ENCODE measurements around the gene ATF6. TPM values are rescaled to one million over a fixed set of nuclear protein-coding genes. Genes with fewer than 3 reads are reported as not detected.

The ATF6 gene
- total RNA-seq, 1 experiment from 2014 or later: 56.3 TPM

GRCh38 chr1:161994175-161994668 is 228.1 kb downstream of the ATF6 start:
- Mint-ChIP-seq H3K4me3 (ENCODE audit: unreplicated experiment) (no peak overlapping the region), H3K36me3 (ENCODE audit: insufficient read depth, unreplicated experiment) (no peaks in the 10 kb centered on the region), H3K4me1 (ENCODE audit: insufficient read depth, unreplicated experiment) (no peaks in the 10 kb centered on the region), H3K27ac (ENCODE audit: low read depth, unreplicated experiment) (no peak overlapping the region), H3K27me3 (ENCODE audit: insufficient read depth, unreplicated experiment) (peaks cover 4% of the 10 kb centered on the region), H3K9me3 (ENCODE audit: unreplicated experiment) (no peaks in the 10 kb centered on the region)
- intact Hi-C loops (cut with micrococcal nuclease): no loop called here
- DNase-seq (ENCODE audit: unreplicated experiment): no peak
- BruUV-seq (replicated peaks): no TSS peak
- ChIA-PET POLR2A (interaction anchor here (0.6 to 1.4 kb wide), 2 partner anchors 9 to 137 kb away, joined by 5 to 6 read pairs; no protein-coding TSS in a partner anchor), CTCF (interaction anchor here (1.0 to 1.2 kb wide), 4 partner anchors 30 to 202 kb away, joined by 3 to 7 read pairs (median 4); no protein-coding TSS in a partner anchor)
- no peak for TF ChIP-seq CTCF (IDR thresholded peaks at IDR 0.05; ENCODE audit: unreplicated experiment)

GRCh38 chr1:161997152-161997551 is 231.0 kb downstream of the ATF6 start:
- POLR2A ChIA-PET: interaction anchor here (0.6 kb wide), 1 partner anchor 729 kb away, joined by 3 read pairs; no protein-coding TSS in a partner anchor
- CTCF ChIA-PET: interaction anchor here (1.3 kb wide), 1 partner anchor 21 kb away, joined by 3 read pairs; no protein-coding TSS in a partner anchor
- Mint-ChIP-seq H3K4me1 (ENCODE audit: insufficient read depth, unreplicated experiment) (no peaks in the 10 kb centered on the region), H3K27ac (ENCODE audit: low read depth, unreplicated experiment) (no peak overlapping the region), H3K9me3 (ENCODE audit: unreplicated experiment) (no peaks in the 10 kb centered on the region), H3K27me3 (ENCODE audit: insufficient read depth, unreplicated experiment) (no peaks in the 10 kb centered on the region), H3K4me3 (ENCODE audit: unreplicated experiment) (no peak overlapping the region), H3K36me3 (ENCODE audit: insufficient read depth, unreplicated experiment) (no peaks in the 10 kb centered on the region)
- no peak for TF ChIP-seq CTCF (IDR thresholded peaks at IDR 0.05; ENCODE audit: unreplicated experiment)
- no TSS peak for BruUV-seq (replicated peaks)
- DNase-seq (ENCODE audit: unreplicated experiment): no peak
- intact Hi-C loops (cut with micrococcal nuclease): no loop called here

DNA sequence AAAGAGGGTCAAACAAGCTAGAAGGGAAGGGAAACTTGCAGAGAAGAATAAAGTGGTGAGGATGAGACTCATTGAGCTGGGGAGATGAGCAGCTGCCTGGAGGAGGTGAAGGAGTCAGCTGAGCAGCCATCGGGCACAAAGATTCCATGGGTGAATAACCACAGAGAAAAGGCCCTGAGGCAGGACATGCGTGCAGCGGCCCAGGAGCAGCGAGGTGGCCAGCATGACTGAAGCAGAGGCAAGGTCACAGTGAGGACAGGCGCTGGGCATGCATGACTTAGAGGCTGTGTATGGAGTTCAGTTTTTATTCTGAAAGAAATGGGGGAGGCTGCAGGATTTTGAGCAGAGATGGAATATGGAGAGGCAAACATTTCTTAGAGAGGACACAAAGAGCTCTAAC is 232.7 kb downstream of the ATF6 start:
- Mint-ChIP-seq H3K27ac (ENCODE audit: low read depth, unreplicated experiment) (no peak overlapping the region), H3K36me3 (ENCODE audit: insufficient read depth, unreplicated experiment) (peaks cover 4% of the 10 kb centered on the region), H3K4me3 (ENCODE audit: unreplicated experiment) (no peak overlapping the region), H3K27me3 (ENCODE audit: insufficient read depth, unreplicated experiment) (no peaks in the 10 kb centered on the region), H3K4me1 (ENCODE audit: insufficient read depth, unreplicated experiment) (peaks cover 7% of the 10 kb centered on the region), H3K9me3 (ENCODE audit: unreplicated experiment) (no peaks in the 10 kb centered on the region)
- ChIA-PET POLR2A (no interaction called here), CTCF (interaction anchor here (0.6 to 2.4 kb wide), 5 partner anchors 14 to 571 kb away, joined by 3 to 8 read pairs (median 3); no protein-coding TSS in a partner anchor)
- intact Hi-C loops (cut with micrococcal nuclease): no loop called here
- no peak for TF ChIP-seq CTCF (IDR thresholded peaks at IDR 0.05; ENCODE audit: unreplicated experiment)
- peak; percentile 32 for DNase-seq (ENCODE audit: unreplicated experiment)
- BruUV-seq (replicated peaks): no TSS peak

GRCh38 chr1:161999301-162000052 is 233.4 kb downstream of the ATF6 start:
- Mint-ChIP-seq H3K27me3 (ENCODE audit: insufficient read depth, unreplicated experiment) (no peaks in the 10 kb centered on the region), H3K4me3 (ENCODE audit: unreplicated experiment) (no peak overlapping the region), H3K9me3 (ENCODE audit: unreplicated experiment) (no peaks in the 10 kb centered on the region), H3K27ac (ENCODE audit: low read depth, unreplicated experiment) (no peak overlapping the region), H3K36me3 (ENCODE audit: insufficient read depth, unreplicated experiment) (peaks cover 5% of the 10 kb centered on the region), H3K4me1 (ENCODE audit: insufficient read depth, unreplicated experiment) (peaks cover 14% of the 10 kb centered on the region)
- ChIA-PET CTCF (interaction anchor here (0.7 to 2.4 kb wide), 4 partner anchors 25 to 572 kb away, joined by 3 to 8 read pairs (median 4); no protein-coding TSS in a partner anchor), POLR2A (no interaction called here)
- intact Hi-C loops (cut with micrococcal nuclease): no loop called here
- DNase-seq (ENCODE audit: unreplicated experiment): no peak
- BruUV-seq (replicated peaks): no TSS peak
- no peak for TF ChIP-seq CTCF (IDR thresholded peaks at IDR 0.05; ENCODE audit: unreplicated experiment)
